IMR-90 (cell line): Measurements from ENCODE around the gene THOC6. TPM values are rescaled to one million over a fixed set of nuclear protein-coding genes. Genes with fewer than 3 reads are reported as not detected.

Experiments
- ATAC-seq: fragments of 200-7000 bp; cut with Tn5 transposase; 2 replicates; pipeline ENCODE4 v1.9.1; 2020; ENCODE audit warnings: low read depth, mild to moderate bottlenecking, moderate library complexity
- Bru-seq: library from RNA; stranded (reverse); fragments of 400-500 nt; gene quantifications from one replicate; lab custom pipeline; 2021; lab: Mats Ljungman, UMichigan
- BruChase-seq, 2 experiments: library from RNA; stranded (reverse); fragments of 400-500 nt; gene quantifications; one replicate each; lab custom pipeline; 2021; lab: Mats Ljungman, UMichigan
- BruUV-seq: library from RNA; stranded (reverse); fragments of 400-500 nt; replicated peaks from 2 replicates; lab custom pipeline; 2021; lab: Mats Ljungman, UMichigan
- CTCF ChIA-PET: fragments of 300-600 bp; formaldehyde crosslinking; extraction: SDS; loops from one replicate; lab custom pipeline; 2021; ENCODE audit warnings: antibody characterized with exemption; lab: Yijun Ruan, JAX
- POLR2A ChIA-PET: fragments of 300-600 bp; sonication (Branson Sonifier 250); formaldehyde crosslinking; loops from one replicate; lab custom pipeline; 2022; ENCODE audit warnings: antibody characterized with exemption; ENCODE audit not compliant: unreplicated experiment; lab: Charles Lee
- DNase-seq: peaks from one replicate; pipeline ENCODE4 v3.0.0; 2013
- H2AFZ ChIP-seq: replicated peaks from 2 replicates; pipeline ENCODE3; 2013; ENCODE audit warnings: low read length, mild to moderate bottlenecking; ENCODE audit not compliant: poor library complexity
- H2AK5ac ChIP-seq: 2 replicates; pipeline ENCODE4 v1.6.1; 2013; ENCODE audit warnings: low read depth, low read length, inconsistent platforms
- H2AK9ac ChIP-seq: replicated peaks from 2 replicates; pipeline ENCODE3; 2013; ENCODE audit warnings: mild to moderate bottlenecking, low read depth, low read length, moderate library complexity; ENCODE audit not compliant: poor library complexity
- H2BK120ac ChIP-seq: 2 replicates; pipeline ENCODE4 v1.6.1; 2013; ENCODE audit warnings: low read depth, low read length, inconsistent platforms
- H2BK15ac ChIP-seq: 3 replicates; pipeline ENCODE4 v1.6.1; 2013; ENCODE audit warnings: low read depth, low read length, inconsistent platforms
- H2BK20ac ChIP-seq: 2 replicates; pipeline ENCODE4 v1.6.1; 2013; ENCODE audit warnings: low read depth, mild to moderate bottlenecking, inconsistent platforms, low read length, moderate library complexity
- H2BK5ac ChIP-seq: 2 replicates; pipeline ENCODE4 v1.6.1; 2013; ENCODE audit warnings: mild to moderate bottlenecking, low read depth, low read length, inconsistent platforms; ENCODE audit not compliant: poor library complexity, severe bottlenecking
- H3K14ac ChIP-seq: replicated peaks from 2 replicates; pipeline ENCODE4 v1.6.1; 2013; ENCODE audit warnings: low read depth, low read length, inconsistent platforms
- H3K18ac ChIP-seq: 2 replicates; pipeline ENCODE4 v1.6.1; 2013; ENCODE audit warnings: low read depth, low read length, control low read depth
- H3K23ac ChIP-seq: 2 replicates; pipeline ENCODE4 v1.6.1; 2013; ENCODE audit warnings: low read depth, low read length, inconsistent platforms
- H3K27ac ChIP-seq: 2 replicates; pipeline ENCODE4 v1.5.1; 2013; ENCODE audit warnings: mild to moderate bottlenecking, control low read depth, low read length; ENCODE audit not compliant: insufficient read depth
- H3K27me3 ChIP-seq: 2 replicates; pipeline ENCODE4 v1.6.1; 2013; ENCODE audit warnings: low read length; ENCODE audit not compliant: control insufficient read depth, insufficient read depth
- H3K36me3 ChIP-seq: 2 replicates; pipeline ENCODE4 v1.6.1; 2013; ENCODE audit warnings: low read length, mixed read lengths; ENCODE audit not compliant: control insufficient read depth, insufficient read depth
- H3K4ac ChIP-seq: 2 replicates; pipeline ENCODE4 v1.6.1; 2013; ENCODE audit warnings: low read depth, low read length, inconsistent platforms
- H3K4me1 ChIP-seq: 2 replicates; pipeline ENCODE4 v1.6.1; 2013; ENCODE audit warnings: low read length, mixed read lengths; ENCODE audit not compliant: control insufficient read depth, insufficient read depth
- H3K4me2 ChIP-seq: 2 replicates; pipeline ENCODE4 v1.6.1; 2013; ENCODE audit warnings: low read depth, mild to moderate bottlenecking, control low read depth, low read length, moderate library complexity
- H3K4me3 ChIP-seq: 2 replicates; pipeline ENCODE4 v1.5.1; 2013; ENCODE audit warnings: low read depth, mild to moderate bottlenecking, control low read depth, low read length, moderate library complexity; ENCODE audit not compliant: insufficient read depth
- H3K56ac ChIP-seq: 2 replicates; pipeline ENCODE4 v1.6.1; 2013; ENCODE audit warnings: low read length, inconsistent platforms; ENCODE audit not compliant: insufficient read depth; ENCODE audit errors: extremely low read depth
- H3K79me1 ChIP-seq, 2 experiments: 2 replicates each; pipeline ENCODE4 v1.6.1; 2013; ENCODE audit warnings: low read length in 2 of 2, inconsistent platforms in 1 of 2, low read depth in 1 of 2
- H3K9ac ChIP-seq: 2 replicates; pipeline ENCODE4 v1.6.1; 2013; ENCODE audit warnings: low read depth, low read length, control low read depth
- H3K9me1 ChIP-seq: 2 replicates; pipeline ENCODE4 v1.6.1; 2013; ENCODE audit warnings: low read length, inconsistent platforms; ENCODE audit not compliant: insufficient read depth
- H3K9me3 ChIP-seq: 2 replicates; pipeline ENCODE4 v1.6.1; 2013; ENCODE audit warnings: low read length; ENCODE audit not compliant: control insufficient read depth, insufficient read depth
- H4K20me1 ChIP-seq: 2 replicates; pipeline ENCODE4 v1.6.1; 2013; ENCODE audit warnings: low read length, inconsistent platforms; ENCODE audit not compliant: insufficient read depth
- H4K5ac ChIP-seq: 2 replicates; pipeline ENCODE4 v1.6.1; 2013; ENCODE audit warnings: mild to moderate bottlenecking, low read depth, low read length, control low read depth
- H4K8ac ChIP-seq, 2 experiments: 2 replicates each; pipeline ENCODE4 v1.6.1; 2013; ENCODE audit warnings: low read depth in 2 of 2, low read length in 2 of 2, control low read depth in 1 of 2, inconsistent platforms in 1 of 2
- H4K91ac ChIP-seq: 2 replicates; pipeline ENCODE4 v1.6.1; 2013; ENCODE audit warnings: low read depth, low read length, inconsistent platforms; ENCODE audit not compliant: insufficient read depth
- CEBPB ChIP-seq: IDR thresholded peaks from 2 replicates; pipeline ENCODE4 v1.6.1; 2012; ENCODE audit warnings: low read depth, low read length, improper control_type of control experiment
- FOS ChIP-seq: fragments of 150-350 bp; IDR thresholded peaks from 2 replicates; pipeline ENCODE4 v1.6.1; 2016; ENCODE audit warnings: low read depth, low read length
- MAFK ChIP-seq: IDR thresholded peaks from 2 replicates; pipeline ENCODE4 v1.6.1; 2012; ENCODE audit warnings: low read depth, low read length, improper control_type of control experiment
- MAZ ChIP-seq: IDR thresholded peaks from 2 replicates; pipeline ENCODE4 v1.6.1; 2012; ENCODE audit warnings: low read depth, mild to moderate bottlenecking, low read length, improper control_type of control experiment, moderate library complexity, borderline replicate concordance
- MXI1 ChIP-seq: IDR thresholded peaks from 2 replicates; pipeline ENCODE4 v1.6.1; 2012; ENCODE audit warnings: low read depth, mild to moderate bottlenecking, low read length, moderate library complexity, borderline replicate concordance
- POLR2A ChIP-seq: IDR thresholded peaks from 2 replicates; pipeline ENCODE4 v1.6.1; 2012; ENCODE audit warnings: mild to moderate bottlenecking, low read depth, low read length
- RAD21 ChIP-seq: IDR thresholded peaks from 2 replicates; pipeline ENCODE4 v1.6.1; 2012; ENCODE audit warnings: low read length, improper control_type of control experiment
- RCOR1 ChIP-seq: IDR thresholded peaks from 2 replicates; pipeline ENCODE4 v1.6.1; 2012; ENCODE audit warnings: mild to moderate bottlenecking, low read length, improper control_type of control experiment; ENCODE audit not compliant: insufficient replicate concordance
- RFX5 ChIP-seq: IDR thresholded peaks from 2 replicates; pipeline ENCODE4 v1.8.0; 2012; ENCODE audit warnings: low read depth, mild to moderate bottlenecking, low read length, moderate library complexity
- WGBS, 2 experiments: methylation state at CpG; one replicate each; pipeline versions ENCODE4 v1.1.5 to v1.1.7; 2013; ENCODE audit warnings: missing lambda C conversion rate in 2 of 2; ENCODE audit not compliant: insufficient read length in 1 of 2; ENCODE audit errors: extremely low coverage in 2 of 2; 5-methylcytosine and 5-hydroxymethylcytosine counted together
- dilution Hi-C: fragments of 300-500 bp; cut with HindIII; formaldehyde crosslinking; loops from one replicate; pipeline ENCODE4 v1.14.3; 2018; ENCODE audit warnings: low sequenced_read_pairs; ENCODE audit not compliant: unreplicated experiment
- in situ Hi-C: fragments of 300-500 bp; cut with MboI; formaldehyde crosslinking; loops from 3 replicates; pipeline ENCODE4 v1.14.3; 2019; ENCODE audit warnings: low sequenced_read_pairs, inconsistent platforms, mixed read lengths
- intact Hi-C: fragments of 100-400 bp; cut with micrococcal nuclease; formaldehyde crosslinking; loops from 2 replicates; pipeline ENCODE4 v1.10.0; 2022
- long read RNA-seq: library from polyadenylated mRNA; unstranded; transcript quantifications from one replicate; pipeline ENCODE4 v2.0.0, GENCODE V29; 2021; ENCODE audit not compliant: unreplicated experiment
- polyA plus RNA-seq, 3 experiments: library from polyadenylated mRNA; depleted of rRNA; stranded (reverse); fragments of >200 nt; gene quantifications; 2 replicates each; pipeline ENCODE4 v1.2.3, GENCODE V29; 2012; ENCODE audit warnings: low replicate concordance in 1 of 3
- total RNA-seq: library from RNA; depleted of rRNA; stranded (reverse); fragments of >200 nt; gene quantifications from 2 replicates; pipeline ENCODE4 v1.2.3, GENCODE V29; 2012; rRNA removed
- TF ChIP-seq, protein P1 (sequence below): fragments of 150-350 bp; IDR thresholded peaks from 2 replicates; pipeline ENCODE4 v1.6.1; 2017; ENCODE audit warnings: mild to moderate bottlenecking, antibody characterized with exemption, low read length, low read depth

The THOC6 gene
- total RNA-seq (16.1 and 16.8 TPM in 2 replicates), polyA plus RNA-seq (2012; rRNA removed) (23.1 and 26.0 TPM in 2 replicates), Bru-seq, nascent RNA (percentile 80 among the genes with signal in this experiment), BruChase-seq, experiment 1, labeled RNA remaining after a 6-hour chase (percentile 78 among the genes with signal in this experiment), BruChase-seq, experiment 2, labeled RNA remaining after a 2-hour chase (percentile 90 among the genes with signal in this experiment)
- polyA plus RNA-seq (2012; cell fraction: cytosol; rRNA removed), result 19.7 and 25.7 TPM in 2 replicates
- 128 and 164 TPM in 2 replicates for polyA plus RNA-seq (2012; cell fraction: nucleus; rRNA removed; ENCODE audit: low replicate concordance)
- long read RNA-seq, transcript THOC6-202 (13 exons, 1,419 nt), result major isoform, 14 of 19 reads
- long read RNA-seq, partial matches to known transcripts, result 1 of 19 reads
- long read RNA-seq, other reads (novel, unspliced or antisense), result 2 of 19 reads

DNA sequence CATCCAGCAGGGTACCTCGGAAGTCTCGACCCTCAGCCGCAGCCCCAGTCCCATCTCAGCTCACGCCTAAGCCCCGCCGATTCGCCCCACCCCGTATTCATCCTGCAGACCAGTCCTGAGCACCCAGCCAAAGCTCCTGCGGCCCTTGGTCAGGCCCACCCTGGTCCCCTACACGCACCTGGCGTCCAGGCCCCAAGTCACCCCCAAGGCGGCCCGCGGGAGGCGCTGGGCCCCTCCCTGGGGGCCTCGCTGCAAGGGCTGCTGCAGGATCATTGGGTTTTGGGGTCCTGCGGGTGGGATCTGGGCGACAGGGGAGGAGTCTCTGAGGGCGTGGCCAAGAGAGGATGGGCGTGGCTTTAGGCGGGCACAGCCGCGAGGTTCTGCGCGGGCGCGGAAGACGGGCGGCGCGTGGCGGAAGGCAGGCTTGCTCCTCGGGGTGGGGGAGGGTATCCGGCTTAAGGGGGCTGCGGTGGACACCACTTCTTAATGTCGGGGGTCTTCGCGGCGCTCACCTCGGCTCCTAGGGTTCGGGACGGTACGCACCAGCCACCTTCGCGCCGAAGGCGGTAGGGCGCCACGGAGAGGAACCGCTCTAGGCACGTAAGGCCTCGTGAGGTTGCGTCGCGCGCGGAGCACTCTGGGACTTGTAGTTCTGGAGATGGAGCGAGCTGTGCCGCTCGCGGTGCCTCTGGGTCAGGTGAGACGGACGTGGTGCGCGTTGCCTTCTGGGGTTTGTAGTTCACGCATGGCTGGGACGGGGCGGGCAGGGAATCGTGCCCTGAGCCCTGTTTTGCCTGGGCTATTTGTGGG, at the start of gene THOC6, which contains the start of gene HCFC1R1:
Gene THOC6, plus strand, starts transcription at position 367 of the 810 bp plus-strand sequence. Its CDS starts 292 bp downstream, at position 659.
Gene HCFC1R1, minus strand, starts transcription at position 274 of the 810 bp plus-strand sequence. Its CDS starts 1 bp downstream, at position 273.
- CTCF ChIA-PET, result interaction anchor here (0.9 to 1.1 kb wide), 2 partner anchors 8 to 106 kb away, joined by 3 to 6 read pairs; no protein-coding TSS in a partner anchor

More for the DNA sequence above, at the start of gene THOC6, which contains the start of gene HCFC1R1:
- intact Hi-C loops, result no loop called here
- ATAC-seq (peak; percentile 42), DNase-seq (peak; percentile 98)
- WGBS, 2 experiments, result 1% methylated on average over 33 of the region's 69 CpGs; no CpG with 5 or more reads in 1 of the 2 experiments
- peaks cover 0 to 27% of the 10 kb centered on the region in 2 experiments; a peak in 2 of 4 replicates for H3K79me1 ChIP-seq
- peak within 1 kb of the TSS; percentile 98 for H4K8ac ChIP-seq
- peak within 1 kb of the TSS; percentile 96 for H3K18ac ChIP-seq
- H4K91ac ChIP-seq, result peak within 1 kb of the TSS; percentile 99
- H3K27me3 ChIP-seq, result no peaks in the 10 kb centered on the region; the same call in 1 of the 2 replicates
- peak within 1 kb of the TSS; percentile 100 for H3K27ac ChIP-seq
- H3K9me3 ChIP-seq, result no peaks in the 10 kb centered on the region
- H3K4me3 ChIP-seq, result peak within 1 kb of the TSS; percentile 57
- peak within 1 kb of the TSS; percentile 99 for H3K4ac ChIP-seq
- peak within 1 kb of the TSS; percentile 97 for H3K14ac ChIP-seq
- peak within 1 kb of the TSS; percentile 93 for H2BK120ac ChIP-seq
- in situ Hi-C loops, result no loop called here
- peak within 1 kb of the TSS; percentile 99 for H3K23ac ChIP-seq
- H2BK15ac ChIP-seq, result peak within 1 kb of the TSS; percentile 87; the same call in 2 of the 3 replicates
- peaks cover 22% of the 10 kb centered on the region for H3K36me3 ChIP-seq
- H3K4me2 ChIP-seq, result peak within 1 kb of the TSS; percentile 95
- no peaks in the 10 kb centered on the region for H3K9me1 ChIP-seq
- peak within 1 kb of the TSS; percentile 53 for H2BK20ac ChIP-seq
- H4K5ac ChIP-seq, result peak within 1 kb of the TSS; percentile 90
- peak within 1 kb of the TSS; percentile 90 for H2AFZ ChIP-seq
- H2AK5ac ChIP-seq, result peak within 1 kb of the TSS; percentile 99
- H2AK9ac ChIP-seq, result peak within 1 kb of the TSS; percentile 96
- dilution Hi-C loops, result no loop called here
- peaks cover 11% of the 10 kb centered on the region for H3K4me1 ChIP-seq
- peaks cover 36% of the 10 kb centered on the region for H4K20me1 ChIP-seq
- H2BK5ac ChIP-seq, result peak within 1 kb of the TSS; percentile 99
- POLR2A ChIA-PET, result interaction anchor here (0.5 to 1.4 kb wide), 2 partner anchors 11 kb away, joined by 3 to 4 read pairs; partner anchors contain the start of gene CLDN9
- no TSS peak for BruUV-seq
- 0 out of 2 replicates have a peak, but pooled peaks have one; percentile 49 for TF ChIP-seq MXI1
- peak; percentile 94 for TF ChIP-seq POLR2A
- TF ChIP-seq RAD21, result no peak
- TF ChIP-seq FOS, result no peak
- TF ChIP-seq RCOR1, result no peak
- peak; percentile 50; the same call in 1 of the 2 replicates for TF ChIP-seq MAZ
- no peak for TF ChIP-seq RFX5
- TF ChIP-seq, protein P1, sequence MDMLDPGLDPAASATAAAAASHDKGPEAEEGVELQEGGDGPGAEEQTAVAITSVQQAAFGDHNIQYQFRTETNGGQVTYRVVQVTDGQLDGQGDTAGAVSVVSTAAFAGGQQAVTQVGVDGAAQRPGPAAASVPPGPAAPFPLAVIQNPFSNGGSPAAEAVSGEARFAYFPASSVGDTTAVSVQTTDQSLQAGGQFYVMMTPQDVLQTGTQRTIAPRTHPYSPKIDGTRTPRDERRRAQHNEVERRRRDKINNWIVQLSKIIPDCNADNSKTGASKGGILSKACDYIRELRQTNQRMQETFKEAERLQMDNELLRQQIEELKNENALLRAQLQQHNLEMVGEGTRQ, result peak; percentile 87
- 0 out of 2 replicates have a peak, but pooled peaks have one; percentile 13 for TF ChIP-seq CEBPB
- TF ChIP-seq MAFK, result no peak
- H3K9ac ChIP-seq, result peak within 1 kb of the TSS; percentile 99
- peak within 1 kb of the TSS; percentile 100 for H3K56ac ChIP-seq
